Activated CD8-positive, alpha-beta memory T cell treated with anti-CD3 and anti-CD28 coated beads, Interleukin-2, amount 50 U/mL, for 4 hours (primary cell): ENCODE measurements around the gene ARID3A.

ENCODE experiments used
- DNase-seq: peaks from one replicate; pipeline ENCODE4 v3.0.0-alpha.2; 2020

ARID3A gene

GRCh38 chr19:912181-913079 lies 13.4 kb upstream of the ARID3A start:
- peak; percentile 54 for DNase-seq

GRCh38 chr19:913080-913748 lies 12.6 kb upstream of the ARID3A start, which contains the start of gene R3HDM4:
R3HDM4 (minus strand) TSS chr19:913219; CDS start chr19:913157, 62 bp downstream.
- DNase-seq: peak; percentile 88

GRCh38 chr19:916645-917322 lies 9.1 kb upstream of the ARID3A start:
- no peak for DNase-seq

- peak; percentile 58 for DNase-seq
These were observed 8.3 kb upstream of the ARID3A start, which contains the start of gene KISS1R for GRCh38 chr19:917323-918151. KISS1R (plus strand) TSS chr19:917333; CDS start chr19:917503, 170 bp downstream.

- DNase-seq: no peak
These were observed 7.7 kb upstream of the ARID3A start for GRCh38 chr19:918152-918437.

- DNase-seq: no peak
These were observed 7.2 kb upstream of the ARID3A start for GRCh38 chr19:918481-919198.

GRCh38 chr19:919199-920050 lies 6.4 kb upstream of the ARID3A start:
- peak; percentile 46 for DNase-seq

- peak; percentile 67 for DNase-seq
These were observed 5.6 kb upstream of the ARID3A start for GRCh38 chr19:920051-920864.

GRCh38 chr19:924553-925086 lies 1.2 kb upstream of the ARID3A start:
- DNase-seq: no peak

- DNase-seq: no peak
These were observed 729 bp upstream of the ARID3A start for GRCh38 chr19:925087-925525.

- DNase-seq: no peak
These were observed 421 bp downstream of the ARID3A start for GRCh38 chr19:926323-926588.

- DNase-seq: peak; percentile 30
These were observed 935 bp downstream of the ARID3A start for GRCh38 chr19:926589-927350.

GRCh38 chr19:927351-927779 lies 1.5 kb downstream of the ARID3A start:
- DNase-seq: no peak

- DNase-seq: no peak
These were observed 2.1 kb downstream of the ARID3A start for GRCh38 chr19:927780-928401.

- DNase-seq: no peak
These were observed 2.8 kb downstream of the ARID3A start for GRCh38 chr19:928471-929202.

GRCh38 chr19:929203-929890 lies 3.5 kb downstream of the ARID3A start:
- no peak for DNase-seq

GRCh38 chr19:929891-930258 lies 4.0 kb downstream of the ARID3A start:
- no peak for DNase-seq
